Fibroblast of villous mesenchyme (primary cell): Measurements from ENCODE around the gene GIGYF1. TPM values are rescaled to one million over a fixed set of nuclear protein-coding genes. Genes with fewer than 3 reads are reported as not detected.
A peak's percentile ranks its signal among the peaks of the same experiment; 100 is the strongest.

Experiments used
- DNase-seq: peaks from one replicate; pipeline ENCODE4 v3.0.0-alpha.2; 2010; ENCODE audit warnings: low read depth
- H3K4me3 ChIP-seq: 2 replicates; pipeline ENCODE4 v1.5.1; 2011; ENCODE audit warnings: low read depth, mild to moderate bottlenecking, low read length
- CTCF ChIP-seq: IDR thresholded peaks from 2 replicates; pipeline ENCODE4 v1.5.1; 2012; ENCODE audit warnings: low read depth, mild to moderate bottlenecking, low read length; ENCODE audit not compliant: insufficient read depth
- total RNA-seq: library from RNA; depleted of rRNA; stranded (reverse); fragments of >200 nt; gene quantifications from 2 replicates; pipeline ENCODE4 v1.2.3, GENCODE V29; 2012

GIGYF1 gene
- total RNA-seq, 1 donor: 15.5 TPM

- peak; percentile 13 for DNase-seq
- peak overlapping the region; percentile 53 for H3K4me3 ChIP-seq
- TF ChIP-seq CTCF: peak; percentile 30
These were observed 60.9 kb downstream of the GIGYF1 start for GRCh38 chr7:100632951-100633717.

GRCh38 chr7:100630066-100630465 is 64.0 kb downstream of the GIGYF1 start:
- H3K4me3 ChIP-seq: no peak overlapping the region
- no peak for TF ChIP-seq CTCF
- DNase-seq: no peak

Other genes with a start within 250 kb of the GIGYF1 start
- gene SPACDR, start 230.0 kb downstream of the GIGYF1 start, total RNA-seq: not detected in 2 replicates
- 26.4 and 30.2 TPM in 2 replicates for gene TSC22D4, start 215.0 kb downstream of the GIGYF1 start, total RNA-seq
- gene NYAP1, start 210.3 kb downstream of the GIGYF1 start, total RNA-seq: 0.43 and 0.64 TPM in 2 replicates
- gene AGFG2, start 155.0 kb downstream of the GIGYF1 start, total RNA-seq: 7.7 and 19.0 TPM in 2 replicates
- 0.32 TPM in 1 of 2 replicates, not detected in the other for gene SAP25, start 120.3 kb downstream of the GIGYF1 start, total RNA-seq
- 22.5 and 31.9 TPM in 2 replicates for gene LRCH4, start 108.1 kb downstream of the GIGYF1 start, total RNA-seq
- 0.32 and 0.43 TPM in 2 replicates for gene FBXO24, start 107.9 kb downstream of the GIGYF1 start, total RNA-seq
- 124 and 211 TPM in 2 replicates for gene PCOLCE, start 91.9 kb downstream of the GIGYF1 start, total RNA-seq
- 5.2 and 7.1 TPM in 2 replicates for gene MOSPD3, start 81.7 kb downstream of the GIGYF1 start, total RNA-seq
- under 0.01 and 0.43 TPM in 2 replicates for gene TFR2, start 52.7 kb downstream of the GIGYF1 start, total RNA-seq
- gene ACTL6B, start 37.8 kb downstream of the GIGYF1 start, total RNA-seq: not detected in 2 replicates
- gene GNB2, start 20.5 kb downstream of the GIGYF1 start, total RNA-seq: 88.1 and 97.9 TPM in 2 replicates
- 34.1 and 46.7 TPM in 2 replicates for gene POP7, start 11.9 kb upstream of the GIGYF1 start, total RNA-seq
- not detected in 2 replicates for gene EPO, start 26.2 kb upstream of the GIGYF1 start, total RNA-seq
- not detected in 2 replicates for gene ZAN, start 39.3 kb upstream of the GIGYF1 start, total RNA-seq
- gene EPHB4, start 133.3 kb upstream of the GIGYF1 start, total RNA-seq: 44.1 and 82.0 TPM in 2 replicates
- 16.0 and 20.0 TPM in 2 replicates for gene SLC12A9, start 158.5 kb upstream of the GIGYF1 start, total RNA-seq
- gene TRIP6, start 173.1 kb upstream of the GIGYF1 start, total RNA-seq: 86.0 and 106 TPM in 2 replicates
- gene SRRT, start 180.9 kb upstream of the GIGYF1 start, total RNA-seq: 50.1 and 50.6 TPM in 2 replicates
- gene UFSP1, start 195.5 kb upstream of the GIGYF1 start, total RNA-seq: 5.6 and 7.1 TPM in 2 replicates
- not detected in 2 replicates for gene ACHE, start 201.6 kb upstream of the GIGYF1 start, total RNA-seq